Measurements from ENCODE around the gene USP17L18. TPM values are rescaled to one million over a fixed set of nuclear protein-coding genes. Genes with fewer than 3 reads are reported as not detected.

Gene USP17L18
- total and polyA plus RNA-seq, 2 experiments from 2014 or later: not detected

Other genes starting within 250 kb of the USP17L18 start
- not detected in 2 replicates for gene FAM90A26, start 78.2 kb upstream of the USP17L18 start, total RNA-seq (2014; rRNA removed; shearing (Covaris generic))
- gene FAM90A26, start 78.2 kb upstream of the USP17L18 start, polyA plus RNA-seq (2016; fragmentation: Nextera tagmentation; extraction: Ambion mirVana): not detected in 2 replicates
- not detected in 2 replicates for gene USP17L10, start 38.0 kb upstream of the USP17L18 start, total RNA-seq (2014; rRNA removed; shearing (Covaris generic))
- not detected in 2 replicates for gene USP17L10, start 38.0 kb upstream of the USP17L18 start, polyA plus RNA-seq (2016; fragmentation: Nextera tagmentation; extraction: Ambion mirVana)
- not detected in 2 replicates for gene USP17L11, start 33.2 kb upstream of the USP17L18 start, total RNA-seq (2014; rRNA removed; shearing (Covaris generic))
- gene USP17L11, start 33.2 kb upstream of the USP17L18 start, polyA plus RNA-seq (2016; fragmentation: Nextera tagmentation; extraction: Ambion mirVana): not detected in 2 replicates
- gene USP17L12, start 28.5 kb upstream of the USP17L18 start, total RNA-seq (2014; rRNA removed; shearing (Covaris generic)): not detected in 2 replicates
- gene USP17L12, start 28.5 kb upstream of the USP17L18 start, polyA plus RNA-seq (2016; fragmentation: Nextera tagmentation; extraction: Ambion mirVana): not detected in 2 replicates
- gene USP17L13, start 23.7 kb upstream of the USP17L18 start, total RNA-seq (2014; rRNA removed; shearing (Covaris generic)): not detected in 2 replicates
- gene USP17L13, start 23.7 kb upstream of the USP17L18 start, polyA plus RNA-seq (2016; fragmentation: Nextera tagmentation; extraction: Ambion mirVana): not detected in 2 replicates
- not detected in 2 replicates for gene USP17L15, start 14.2 kb upstream of the USP17L18 start, total RNA-seq (2014; rRNA removed; shearing (Covaris generic))
- not detected in 2 replicates for gene USP17L15, start 14.2 kb upstream of the USP17L18 start, polyA plus RNA-seq (2016; fragmentation: Nextera tagmentation; extraction: Ambion mirVana)
- not detected in 2 replicates for gene USP17L17, start 4.8 kb upstream of the USP17L18 start, total RNA-seq (2014; rRNA removed; shearing (Covaris generic))
- not detected in 2 replicates for gene USP17L17, start 4.8 kb upstream of the USP17L18 start, polyA plus RNA-seq (2016; fragmentation: Nextera tagmentation; extraction: Ambion mirVana)
- gene USP17L19, start 4.7 kb downstream of the USP17L18 start, total RNA-seq (2014; rRNA removed; shearing (Covaris generic)): not detected in 2 replicates
- gene USP17L19, start 4.7 kb downstream of the USP17L18 start, polyA plus RNA-seq (2016; fragmentation: Nextera tagmentation; extraction: Ambion mirVana): not detected in 2 replicates
- gene USP17L20, start 9.5 kb downstream of the USP17L18 start, total RNA-seq (2014; rRNA removed; shearing (Covaris generic)): not detected in 2 replicates
- not detected in 2 replicates for gene USP17L20, start 9.5 kb downstream of the USP17L18 start, polyA plus RNA-seq (2016; fragmentation: Nextera tagmentation; extraction: Ambion mirVana)
- gene USP17L21, start 14.2 kb downstream of the USP17L18 start, total RNA-seq (2014; rRNA removed; shearing (Covaris generic)): not detected in 2 replicates
- not detected in 2 replicates for gene USP17L21, start 14.2 kb downstream of the USP17L18 start, polyA plus RNA-seq (2016; fragmentation: Nextera tagmentation; extraction: Ambion mirVana)
- not detected in 2 replicates for gene USP17L22, start 19.0 kb downstream of the USP17L18 start, total RNA-seq (2014; rRNA removed; shearing (Covaris generic))
- gene USP17L22, start 19.0 kb downstream of the USP17L18 start, polyA plus RNA-seq (2016; fragmentation: Nextera tagmentation; extraction: Ambion mirVana): not detected in 2 replicates
- not detected in 2 replicates for gene USP17L24, start 76.5 kb downstream of the USP17L18 start, total RNA-seq (2014; rRNA removed; shearing (Covaris generic))
- gene USP17L24, start 76.5 kb downstream of the USP17L18 start, polyA plus RNA-seq (2016; fragmentation: Nextera tagmentation; extraction: Ambion mirVana): not detected in 2 replicates
- gene USP17L25, start 81.3 kb downstream of the USP17L18 start, total RNA-seq (2014; rRNA removed; shearing (Covaris generic)): not detected in 2 replicates
- not detected in 2 replicates for gene USP17L25, start 81.3 kb downstream of the USP17L18 start, polyA plus RNA-seq (2016; fragmentation: Nextera tagmentation; extraction: Ambion mirVana)
- not detected in 2 replicates for gene USP17L26, start 86.0 kb downstream of the USP17L18 start, total RNA-seq (2014; rRNA removed; shearing (Covaris generic))
- not detected in 2 replicates for gene USP17L26, start 86.0 kb downstream of the USP17L18 start, polyA plus RNA-seq (2016; fragmentation: Nextera tagmentation; extraction: Ambion mirVana)
- not detected in 2 replicates for gene USP17L5, start 90.8 kb downstream of the USP17L18 start, total RNA-seq (2014; rRNA removed; shearing (Covaris generic))
- not detected in 2 replicates for gene USP17L5, start 90.8 kb downstream of the USP17L18 start, polyA plus RNA-seq (2016; fragmentation: Nextera tagmentation; extraction: Ambion mirVana)
- gene USP17L27, start 95.5 kb downstream of the USP17L18 start, total RNA-seq (2014; rRNA removed; shearing (Covaris generic)): not detected in 2 replicates
- not detected in 2 replicates for gene USP17L27, start 95.5 kb downstream of the USP17L18 start, polyA plus RNA-seq (2016; fragmentation: Nextera tagmentation; extraction: Ambion mirVana)
- not detected in 2 replicates for gene USP17L28, start 100.3 kb downstream of the USP17L18 start, total RNA-seq (2014; rRNA removed; shearing (Covaris generic))
- gene USP17L28, start 100.3 kb downstream of the USP17L18 start, polyA plus RNA-seq (2016; fragmentation: Nextera tagmentation; extraction: Ambion mirVana): not detected in 2 replicates
- gene USP17L29, start 105.0 kb downstream of the USP17L18 start, total RNA-seq (2014; rRNA removed; shearing (Covaris generic)): not detected in 2 replicates
- gene USP17L29, start 105.0 kb downstream of the USP17L18 start, polyA plus RNA-seq (2016; fragmentation: Nextera tagmentation; extraction: Ambion mirVana): not detected in 2 replicates
- not detected in 2 replicates for gene USP17L30, start 114.5 kb downstream of the USP17L18 start, total RNA-seq (2014; rRNA removed; shearing (Covaris generic))
- gene USP17L30, start 114.5 kb downstream of the USP17L18 start, polyA plus RNA-seq (2016; fragmentation: Nextera tagmentation; extraction: Ambion mirVana): not detected in 2 replicates
- gene DEFB131A, start 195.8 kb downstream of the USP17L18 start, total RNA-seq (2014; rRNA removed; shearing (Covaris generic)): not detected in 2 replicates
- gene DEFB131A, start 195.8 kb downstream of the USP17L18 start, polyA plus RNA-seq (2016; fragmentation: Nextera tagmentation; extraction: Ambion mirVana): not detected in 2 replicates